SK-N-MC (cell line): Measurements from ENCODE around the gene LANCL3.

ENCODE experiments used
- EZH2 ChIP-seq: fragments of 200-600 bp; sonication (generic); IDR thresholded peaks from one replicate; pipeline ENCODE4 v1.6.1; 2017; ENCODE audit warnings: antibody characterized with exemption
- FOXP2 ChIP-seq: optimal IDR thresholded peaks from 2 replicates; pipeline ENCODE3; 2011; ENCODE audit warnings: mild to moderate bottlenecking, moderate library complexity; ENCODE audit not compliant: insufficient read depth; ENCODE audit errors: extremely low read length, control extremely low read depth
- POLR2AphosphoS5 ChIP-seq: IDR thresholded peaks from 2 replicates; pipeline ENCODE4 v1.6.1; 2012; ENCODE audit warnings: mild to moderate bottlenecking, low read depth, low read length, borderline replicate concordance

- TF ChIP-seq EZH2 (no peak), POLR2AphosphoS5 (no peak), FOXP2 (no peak)
Measured at GRCh38 chrX:37607243-37607642, 35.8 kb downstream of the LANCL3 start.
